NCI-H2227 treated with DMSO at 0.1 percent for 48 hours (cell line): ENCODE data around the gene KLHDC1.
"Not testable (repeated sequence)": the region's sequence is repeated elsewhere in the genome, so short reads cannot be mapped to it uniquely, and the experiment has no call there.

Experiments
- DNase-seq: peaks from one replicate; lab custom pipeline; 2025; lab: John Stamatoyannopoulos, UW

The KLHDC1 gene

DNA sequence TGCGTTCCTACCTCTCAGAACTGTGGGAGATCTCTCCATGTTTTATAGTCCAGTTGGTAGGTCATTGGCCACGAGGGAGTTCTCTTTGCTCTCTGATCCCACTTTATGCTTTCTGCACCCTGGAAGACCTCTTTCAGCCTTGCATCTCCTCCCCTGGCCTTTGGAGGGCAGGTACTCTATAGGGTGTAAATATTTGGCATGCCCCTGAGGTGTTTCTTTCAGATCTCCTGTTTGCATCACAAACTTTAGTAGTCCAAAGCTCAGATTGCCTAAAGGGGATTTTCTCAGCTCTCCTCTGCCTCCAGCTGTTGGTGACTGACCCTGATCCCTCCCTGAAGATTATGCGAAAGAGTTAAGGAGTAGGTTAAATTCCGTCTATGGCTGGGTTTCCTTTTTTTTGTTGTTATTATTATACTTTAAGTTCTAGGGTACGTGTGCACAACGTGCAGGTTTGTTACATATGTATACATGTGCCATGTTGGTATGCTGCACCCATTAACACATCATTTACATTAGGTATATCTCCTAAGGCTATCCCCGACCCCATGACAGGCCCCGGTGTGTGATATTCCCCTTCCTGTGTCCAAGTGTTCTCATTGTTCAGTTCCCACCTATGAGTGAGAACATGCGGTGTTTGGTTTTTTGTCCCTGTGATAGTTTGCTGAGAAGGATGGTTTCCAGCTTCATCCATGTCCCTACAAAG is 29.0 kb downstream of the KLHDC1 start:
- not testable (repeated sequence) for DNase-seq

DNA sequence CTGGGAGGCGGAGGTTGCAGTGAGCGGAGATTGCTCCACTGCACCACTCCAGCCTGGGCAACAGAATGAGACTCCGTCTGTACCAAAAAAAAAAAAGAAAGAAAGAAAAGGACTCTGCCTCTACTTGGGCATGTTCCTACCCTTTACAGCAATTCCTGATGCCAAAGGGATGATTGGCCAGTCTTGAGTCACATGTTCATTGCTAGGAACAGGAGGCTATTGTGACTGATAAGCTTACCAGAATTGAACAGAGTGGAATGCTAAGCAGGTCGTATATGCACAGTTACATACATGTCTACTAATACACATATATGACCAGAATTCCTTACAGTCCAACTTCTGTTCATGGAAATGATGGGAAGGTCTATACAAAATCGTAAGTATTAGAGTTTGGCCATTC is 34.3 kb downstream of the KLHDC1 start:
- no peak for DNase-seq

DNA sequence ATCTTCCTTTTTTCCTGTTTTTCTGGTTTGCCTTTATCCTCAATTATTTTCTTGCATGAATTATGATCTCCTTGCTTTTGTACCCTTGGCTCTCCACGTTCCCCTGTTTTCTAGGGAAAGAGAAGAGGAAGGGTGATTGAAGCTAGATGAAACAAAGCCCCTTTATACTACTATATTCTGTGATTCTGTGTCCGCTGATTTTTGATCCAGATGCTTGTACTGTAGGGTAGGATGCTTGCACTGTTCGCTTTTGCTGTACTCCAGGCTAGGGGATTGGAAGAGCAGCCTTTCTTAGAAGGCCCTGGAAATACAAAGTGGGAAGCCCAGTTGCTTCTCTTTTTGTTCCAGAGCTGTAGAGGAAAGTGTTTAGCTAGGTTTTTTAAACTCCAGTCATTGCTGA is 40.0 kb downstream of the KLHDC1 start:
- DNase-seq, result no peak

DNA sequence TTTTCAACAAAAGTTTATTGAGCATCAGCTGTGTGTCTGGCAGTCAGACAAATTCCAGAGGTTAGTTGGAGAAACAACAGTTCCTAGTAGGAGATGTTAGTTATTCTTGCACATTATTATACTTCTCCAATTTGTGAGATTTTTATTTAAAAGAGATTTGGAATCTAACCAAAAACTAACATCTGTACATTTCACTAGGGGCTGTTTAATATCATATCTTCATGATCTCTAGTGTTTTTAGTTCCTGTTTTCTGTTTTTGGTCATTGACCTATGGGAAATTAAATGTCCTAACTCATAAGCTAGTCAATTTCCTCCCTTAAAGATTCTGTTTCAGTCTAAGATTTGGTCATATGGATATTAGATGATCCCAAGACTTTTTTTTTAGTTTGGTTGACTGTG is 40.9 kb downstream of the KLHDC1 start:
- no peak for DNase-seq

DNA sequence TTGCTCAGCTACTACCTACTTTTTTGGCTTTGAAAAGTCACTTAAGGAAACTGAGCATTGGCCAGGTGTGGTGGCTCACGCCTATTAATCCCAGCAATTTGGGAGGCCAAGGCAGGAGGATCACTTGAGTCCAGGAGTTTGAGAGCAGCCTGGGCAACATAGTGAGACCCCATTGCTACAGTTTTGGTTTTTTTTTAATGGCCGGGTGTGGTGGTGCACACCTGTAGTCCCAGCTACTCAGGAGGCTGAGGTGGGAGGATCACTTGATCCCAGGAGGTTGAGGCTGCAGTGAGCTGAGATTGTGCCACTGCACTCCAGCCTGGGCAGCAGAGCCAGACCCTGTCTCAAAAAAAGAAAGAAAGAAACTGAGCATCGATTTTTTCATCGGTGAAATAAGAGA is 42.7 kb downstream of the KLHDC1 start:
- DNase-seq, result not testable (repeated sequence)

DNA sequence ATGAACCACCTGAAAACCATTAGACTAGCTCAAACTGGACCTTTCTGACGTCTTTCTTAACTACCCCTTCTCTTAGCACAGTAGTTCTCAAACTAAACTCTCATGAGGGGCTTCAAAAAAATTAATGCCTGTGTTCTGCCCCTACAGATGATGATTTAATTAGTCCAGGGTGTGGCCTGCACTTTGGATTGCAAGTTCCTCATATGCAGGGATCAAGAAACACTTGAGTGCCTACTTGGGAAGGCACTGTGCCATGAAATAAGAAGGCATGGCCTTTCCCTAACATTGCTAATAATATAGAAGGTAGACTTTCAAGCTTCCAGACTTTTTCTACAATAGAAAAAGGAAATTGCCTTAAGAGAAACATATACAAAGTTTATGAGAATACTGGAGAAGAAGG is 52.3 kb downstream of the KLHDC1 start:
- DNase-seq, result no peak

DNA sequence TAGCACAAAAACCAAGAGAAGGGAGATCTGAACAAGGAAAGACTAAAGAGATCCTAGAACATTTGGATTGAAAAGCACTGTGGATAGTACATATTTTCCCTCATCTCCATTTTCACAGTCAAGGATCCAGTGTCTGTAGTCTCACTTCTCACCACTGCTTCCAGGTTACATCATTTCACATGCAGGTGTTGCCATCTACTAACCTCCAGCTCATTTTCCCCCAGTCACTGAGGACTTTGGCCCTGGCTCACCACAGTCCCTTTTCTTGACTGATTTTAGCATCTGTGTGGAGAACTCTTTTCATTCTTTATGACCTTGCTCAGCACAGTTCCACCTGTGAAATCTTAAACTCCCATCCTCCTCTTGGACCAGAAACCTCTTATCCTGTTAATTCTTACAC is 53.6 kb downstream of the KLHDC1 start:
- DNase-seq, result not testable (repeated sequence)

DNA sequence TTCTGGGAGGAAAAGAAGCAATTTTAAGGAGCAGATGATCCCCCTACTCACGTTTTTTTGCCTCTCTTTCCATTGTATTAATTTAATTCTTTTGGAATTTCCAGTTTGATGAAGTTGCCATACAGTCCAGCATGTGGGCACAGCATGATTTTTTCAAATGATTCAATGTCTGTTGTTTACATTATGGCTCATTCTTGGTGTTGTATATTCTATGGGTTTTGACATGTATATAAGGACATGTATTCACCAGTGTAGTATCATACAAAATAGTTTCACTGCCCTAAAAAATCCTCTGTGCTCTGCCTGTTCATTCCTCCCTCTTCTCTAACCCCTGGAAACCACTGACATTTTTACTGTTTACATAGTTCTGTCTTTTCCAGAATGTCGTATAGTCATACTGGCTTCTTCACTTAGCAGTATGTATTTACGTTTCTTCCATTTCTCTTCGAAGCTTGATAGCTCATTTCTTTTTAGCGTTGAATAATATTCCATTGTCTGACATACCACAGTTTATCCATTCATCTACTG is 61.7 kb downstream of the KLHDC1 start:
- DNase-seq, result no peak

DNA sequence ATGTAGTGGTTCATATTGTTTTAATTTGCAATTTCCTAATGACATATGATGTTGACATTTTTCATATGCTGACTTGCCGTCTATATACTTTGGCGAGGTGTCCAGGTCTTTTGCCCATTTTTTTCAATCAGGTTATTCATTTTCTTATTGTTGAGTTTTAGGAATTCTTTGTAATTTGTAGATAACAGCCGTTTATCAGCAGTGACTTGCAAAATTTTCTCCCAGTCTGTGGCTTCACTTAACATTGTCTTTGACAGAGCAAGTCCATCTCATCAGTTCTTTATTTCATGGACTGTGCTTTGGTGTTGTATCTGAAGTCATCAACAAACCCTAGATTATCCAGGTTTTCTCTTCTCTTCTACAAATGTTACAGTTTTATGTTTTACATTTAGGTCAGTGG is 62.5 kb downstream of the KLHDC1 start:
- DNase-seq, result no peak

DNA sequence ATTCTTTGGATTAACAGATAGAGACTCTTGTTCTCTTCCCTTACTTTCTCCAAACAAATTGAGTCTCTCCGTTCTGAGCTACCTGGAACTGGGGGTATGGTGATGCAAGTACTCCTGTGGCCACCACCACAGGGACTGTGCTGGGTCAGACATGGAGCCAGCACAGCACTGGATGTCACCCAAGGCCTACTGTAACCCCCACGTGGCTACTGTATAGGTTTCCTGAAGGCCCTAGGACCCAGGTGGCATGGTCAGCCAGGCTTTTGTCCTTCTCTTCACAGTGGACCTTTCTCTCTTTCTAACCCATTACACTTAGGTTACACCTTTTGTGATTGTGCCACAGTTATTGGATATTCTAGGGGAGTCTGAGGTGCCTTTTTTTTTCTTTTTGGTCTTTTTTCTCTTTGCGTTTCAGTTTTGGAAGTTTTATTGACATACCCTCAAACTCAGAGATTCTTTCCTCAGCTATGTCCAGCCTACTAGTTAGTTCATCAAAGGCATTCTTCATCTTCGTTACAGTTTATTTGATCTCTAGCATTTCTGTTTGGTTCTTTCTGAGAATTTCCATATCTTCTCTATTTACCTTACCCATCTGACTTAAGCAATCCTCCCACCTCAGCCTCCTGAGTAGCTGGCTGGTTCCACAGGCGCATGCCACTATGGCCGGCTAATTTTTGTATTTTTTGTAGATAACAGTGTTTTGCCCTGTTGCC is 69.1 kb downstream of the KLHDC1 start:
- no peak for DNase-seq

DNA sequence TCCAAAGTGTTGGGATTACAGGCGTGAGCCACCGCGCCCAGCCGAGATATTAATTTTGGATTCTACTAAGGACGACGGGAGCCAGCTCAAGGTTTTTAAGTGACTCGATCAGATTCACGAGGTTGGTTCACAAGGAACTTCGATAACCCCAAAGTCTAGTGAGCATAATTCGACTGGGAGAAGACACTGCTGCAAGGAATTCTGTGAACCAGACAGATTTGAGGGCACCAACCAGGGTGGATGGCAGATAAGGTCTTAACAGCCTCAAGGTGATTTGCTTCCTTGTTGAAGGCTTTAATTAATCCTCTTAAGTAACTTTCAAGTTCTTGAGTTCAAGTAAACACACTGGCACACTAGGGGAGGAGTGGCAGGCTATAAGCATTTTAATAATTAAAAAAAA is 73.9 kb downstream of the KLHDC1 start:
- peak; percentile 66 for DNase-seq

DNA sequence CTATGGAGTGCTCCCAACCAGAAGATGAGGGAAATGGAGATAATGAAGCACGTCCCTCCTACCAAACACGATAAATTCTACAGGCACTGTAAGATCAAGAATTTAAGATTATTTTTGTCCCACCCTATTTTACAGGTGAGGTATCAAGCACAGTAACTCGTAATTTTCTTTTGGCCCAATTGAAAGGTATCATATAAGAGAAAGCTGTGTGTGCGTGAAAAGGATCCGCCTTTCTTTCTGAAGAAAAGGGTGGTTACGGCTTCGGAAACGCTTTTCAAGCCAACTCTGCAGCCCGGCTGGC is 74.3 kb downstream of the KLHDC1 start:
- DNase-seq, result peak; percentile 81

DNA sequence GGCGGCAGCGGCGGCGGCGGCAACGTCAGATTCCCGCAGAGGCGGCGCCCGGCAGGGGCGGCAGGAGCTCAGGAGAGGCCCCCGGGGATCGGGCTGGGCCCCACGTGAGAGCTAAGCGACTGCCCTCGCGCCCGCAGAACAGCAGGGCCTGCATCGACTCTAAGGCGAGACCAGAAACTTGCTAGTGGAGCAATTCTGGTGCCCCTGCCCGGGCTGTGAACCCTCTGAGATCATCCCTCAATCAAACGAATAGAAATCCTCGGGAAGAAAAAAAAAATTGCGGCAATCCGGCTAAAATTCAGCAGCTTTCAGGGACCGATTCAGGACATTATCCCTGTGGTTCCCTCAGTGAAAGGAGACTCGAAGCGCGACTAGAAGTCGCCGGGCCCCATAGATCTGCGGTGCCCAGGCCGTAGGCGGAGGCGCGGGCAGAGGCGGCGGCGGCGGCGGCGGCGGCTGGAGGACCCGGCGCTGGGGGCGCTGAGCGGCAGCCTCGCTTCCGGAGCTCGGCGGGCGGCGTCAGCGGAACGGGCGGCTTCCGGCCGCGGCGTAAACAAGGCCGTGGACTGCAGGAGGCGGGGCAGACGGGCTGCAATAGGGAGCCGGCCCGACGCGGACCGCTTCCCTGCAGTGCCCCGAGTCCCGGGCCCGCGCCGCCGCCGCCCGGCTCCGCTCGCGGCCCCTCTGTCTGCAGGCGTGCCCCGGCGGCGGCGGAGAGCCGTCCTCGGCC is 74.8 kb downstream of the KLHDC1 start, which contains the start of gene KLHDC2:
Gene KLHDC2, plus strand, starts transcription at position 583 of the 730 bp plus-strand sequence. CDS start 316 bp downstream, outside the sequence.
- DNase-seq, result peak; percentile 83

DNA sequence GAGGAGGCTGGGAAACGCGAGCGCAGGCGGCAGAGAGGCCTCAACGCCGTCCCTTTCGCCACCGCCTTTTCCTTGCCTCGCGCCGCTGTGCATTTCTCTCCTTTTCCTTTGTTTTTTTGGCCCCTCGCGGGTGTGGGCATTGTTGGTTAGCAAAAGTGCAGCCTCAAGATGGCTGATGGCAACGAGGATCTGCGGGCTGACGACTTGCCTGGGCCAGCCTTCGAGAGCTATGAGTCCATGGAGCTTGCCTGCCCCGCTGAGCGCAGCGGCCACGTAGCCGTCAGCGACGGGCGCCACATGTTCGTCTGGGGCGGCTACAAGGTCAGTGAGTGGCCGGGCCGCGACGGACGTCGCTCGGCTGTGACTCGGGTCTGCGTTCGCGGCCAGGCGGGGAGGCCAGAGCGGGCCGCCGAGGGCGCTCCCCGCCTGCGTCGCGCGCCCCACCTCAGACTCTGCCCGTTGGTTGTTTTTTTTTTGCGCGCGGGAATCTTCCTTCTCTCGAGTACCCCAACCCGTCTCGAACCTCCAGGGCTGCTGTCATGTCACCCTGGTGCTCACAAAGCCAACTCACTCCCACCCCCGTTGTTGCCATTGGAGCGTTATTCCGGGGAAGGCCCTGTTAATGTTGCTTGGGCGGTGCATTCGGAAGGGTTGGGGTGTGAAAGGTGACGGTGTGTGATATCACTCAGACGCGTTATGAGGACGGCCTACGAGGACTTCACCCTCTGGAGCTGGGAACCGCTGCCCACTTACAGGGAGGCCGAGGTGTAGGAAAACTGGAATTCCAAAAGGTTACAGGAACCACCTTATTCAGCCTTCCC is 75.6 kb downstream of the KLHDC1 start:
- no peak for DNase-seq

DNA sequence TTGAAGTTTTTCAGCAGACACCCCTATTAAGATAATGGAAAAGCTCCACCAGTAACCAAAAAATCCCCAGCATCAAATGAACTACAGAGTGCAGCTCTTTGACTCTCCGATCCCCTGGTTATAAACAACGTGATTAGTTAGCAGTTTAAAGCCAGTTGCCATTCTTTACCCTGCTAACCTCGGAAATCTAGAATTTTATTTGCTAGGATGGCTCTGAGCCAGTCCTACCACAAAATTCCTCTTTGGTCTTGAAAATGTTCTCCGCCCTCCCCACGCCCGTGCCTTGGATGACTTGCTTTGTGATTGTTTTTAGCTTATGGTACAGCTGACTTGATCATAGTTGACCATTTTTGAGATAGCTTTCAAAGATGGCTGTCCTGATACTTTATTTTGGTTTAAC is 76.3 kb downstream of the KLHDC1 start:
- no peak for DNase-seq

DNA sequence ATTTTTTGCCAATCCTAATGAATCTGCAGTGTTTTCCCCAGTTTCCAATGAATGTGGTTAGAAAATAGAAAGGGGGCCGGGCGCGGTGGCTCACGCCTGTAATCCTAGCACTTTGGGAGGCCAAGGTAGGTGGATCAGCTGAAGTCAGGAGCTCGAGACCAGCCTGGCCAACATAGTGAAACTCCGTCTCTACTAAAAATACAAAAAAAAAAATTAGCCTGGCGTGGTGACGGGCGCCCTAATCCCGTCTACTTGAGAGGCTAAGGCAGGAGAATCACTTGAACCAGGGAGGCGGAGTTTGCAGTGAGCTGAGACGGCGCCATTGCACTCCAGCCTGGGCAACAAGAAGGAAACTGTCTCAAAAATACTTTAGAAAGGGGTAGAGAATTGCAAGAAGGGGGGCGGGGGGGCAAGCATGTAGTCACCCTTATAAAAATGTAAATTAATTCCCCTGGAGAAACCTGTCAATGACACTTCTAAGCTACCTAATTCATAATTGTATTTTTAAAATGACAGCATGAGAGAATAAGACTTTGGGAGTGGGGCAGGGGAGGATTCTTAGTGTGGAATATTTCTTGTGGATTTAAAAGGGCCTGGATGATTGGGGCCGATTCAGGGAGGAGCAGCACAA is 76.8 kb downstream of the KLHDC1 start:
- DNase-seq, result no peak

DNA sequence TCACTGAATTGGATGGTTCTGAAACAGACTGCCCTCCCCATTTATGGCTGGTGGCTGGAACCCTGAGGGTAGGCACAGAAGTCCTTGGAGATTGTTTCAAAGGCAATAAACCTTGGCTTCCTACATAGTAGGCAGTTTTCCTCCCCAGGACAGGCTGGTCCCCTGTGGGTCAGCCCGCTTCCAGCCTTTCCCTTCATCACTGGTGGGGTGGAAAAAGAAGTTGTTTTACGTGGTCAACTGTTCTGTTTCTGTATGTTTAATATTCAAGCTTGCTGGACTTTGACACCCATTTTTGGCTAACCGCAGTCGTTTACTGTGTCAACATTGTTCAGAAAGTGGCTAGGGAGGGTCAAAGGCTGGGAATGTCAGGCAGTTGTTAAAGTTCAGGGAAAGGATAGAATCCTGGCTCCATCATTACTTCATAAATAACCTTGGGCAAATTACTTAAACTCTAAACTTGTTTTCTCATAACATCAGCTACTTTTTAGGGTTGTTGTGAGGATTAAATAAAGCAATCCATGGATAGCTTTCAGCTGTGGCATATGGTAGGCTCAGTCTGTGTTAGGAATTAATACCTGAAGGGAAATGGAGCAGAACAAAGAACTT is 77.4 kb downstream of the KLHDC1 start:
- no peak for DNase-seq

DNA sequence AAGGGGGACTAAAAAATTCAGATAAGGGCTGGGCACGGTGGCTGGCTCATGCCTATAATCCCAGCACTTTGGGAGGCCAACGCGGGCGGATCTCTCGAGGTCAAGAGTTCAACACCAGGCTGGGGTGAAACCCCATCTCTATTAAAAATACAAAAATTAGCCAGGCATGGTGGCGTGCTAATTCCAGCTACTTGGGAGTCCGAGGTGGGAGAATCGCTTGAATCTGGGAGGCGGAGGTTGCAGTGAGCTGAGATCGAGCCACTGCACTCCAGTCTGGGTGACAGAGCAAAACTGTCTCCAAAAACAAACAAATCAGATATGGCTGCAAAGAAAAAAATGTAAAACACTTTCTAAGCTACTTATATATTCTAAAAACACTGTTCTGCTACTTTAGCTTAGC is 78.8 kb downstream of the KLHDC1 start:
- DNase-seq, result not testable (repeated sequence)

DNA sequence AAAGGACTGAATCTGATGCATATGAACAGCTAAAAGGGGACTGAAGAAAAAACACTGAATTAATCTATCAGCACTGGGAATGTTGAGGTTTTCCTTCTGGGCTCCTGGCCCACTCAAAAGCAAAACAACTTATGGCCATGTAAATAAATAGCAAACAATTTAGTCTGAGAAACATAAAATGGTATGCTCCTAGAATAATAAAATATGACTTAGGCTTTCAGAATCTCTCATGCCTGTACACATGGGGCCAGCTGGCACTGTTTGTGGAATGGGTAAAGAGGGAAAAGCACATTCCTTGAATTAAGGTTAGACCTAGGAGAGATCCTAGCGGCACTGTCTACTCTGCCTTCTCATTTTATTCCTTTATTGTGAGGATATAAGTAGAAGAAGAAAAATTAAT is 81.2 kb downstream of the KLHDC1 start:
- no peak for DNase-seq

DNA sequence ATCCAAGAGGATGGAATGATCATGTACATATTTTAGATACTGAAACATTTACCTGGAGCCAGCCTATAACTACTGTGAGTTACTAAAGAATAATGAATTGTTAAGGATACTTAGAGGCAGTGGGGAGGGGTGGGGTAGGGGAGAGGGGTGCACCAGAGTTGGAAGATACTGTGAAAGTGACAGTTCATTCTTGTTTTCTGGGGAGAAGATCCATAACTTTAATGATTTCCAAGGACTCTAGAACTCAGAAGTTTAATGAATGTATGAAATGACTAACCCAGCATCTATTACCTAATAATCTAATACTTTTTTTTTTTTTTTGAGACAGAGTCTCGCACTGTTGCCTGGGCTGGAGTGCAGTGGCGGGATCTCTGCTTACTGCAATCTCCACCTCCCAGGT is 85.5 kb downstream of the KLHDC1 start:
- no peak for DNase-seq

DNA sequence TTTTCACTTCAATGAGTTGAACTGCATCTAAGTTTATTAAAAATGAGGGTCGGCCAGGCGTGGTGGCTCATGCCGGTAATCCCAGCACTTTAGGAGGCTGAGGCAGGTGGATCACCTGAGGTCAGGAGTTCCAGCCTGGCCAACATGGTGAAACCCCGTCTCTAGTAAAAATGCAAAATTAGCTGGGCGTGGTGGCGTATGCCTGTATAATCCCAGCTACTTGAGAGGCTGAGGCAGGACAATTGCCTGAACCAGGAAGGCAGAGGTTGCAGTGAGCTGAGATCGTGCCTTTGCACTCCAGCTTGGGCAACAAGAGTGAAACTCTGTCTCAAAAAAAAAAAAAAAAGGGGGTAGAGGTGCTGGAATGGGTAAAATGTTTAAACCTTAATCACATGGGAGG is 88.1 kb downstream of the KLHDC1 start:
- DNase-seq, result not testable (repeated sequence)
